Islet precursor cell (in vitro differentiated cells): ENCODE measurements around the gene IL19.

ENCODE experiments used
- DNase-seq: peaks from one replicate; pipeline ENCODE4 v3.0.0-alpha.2; 2018

The IL19 gene

DNA sequence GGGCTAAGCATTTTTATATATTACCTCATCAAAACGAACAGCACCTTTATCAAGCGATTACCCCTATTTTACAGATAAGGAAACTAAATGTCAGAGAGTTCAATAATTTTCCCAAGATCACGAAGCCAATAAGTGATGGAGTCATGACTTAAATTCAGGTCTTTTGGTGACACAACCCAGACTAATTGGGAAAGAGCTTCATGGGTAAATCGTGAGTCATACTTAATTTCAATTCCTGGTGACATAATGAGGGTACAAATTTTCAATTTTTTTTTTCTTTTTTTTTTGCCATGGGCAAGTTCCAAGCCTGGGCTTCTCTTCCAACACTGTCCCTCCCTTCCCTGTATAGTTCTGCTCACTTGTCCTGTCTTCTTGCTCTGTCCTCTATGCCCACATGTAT, 31.8 kb downstream of the IL19 start:
- no peak for DNase-seq

DNA sequence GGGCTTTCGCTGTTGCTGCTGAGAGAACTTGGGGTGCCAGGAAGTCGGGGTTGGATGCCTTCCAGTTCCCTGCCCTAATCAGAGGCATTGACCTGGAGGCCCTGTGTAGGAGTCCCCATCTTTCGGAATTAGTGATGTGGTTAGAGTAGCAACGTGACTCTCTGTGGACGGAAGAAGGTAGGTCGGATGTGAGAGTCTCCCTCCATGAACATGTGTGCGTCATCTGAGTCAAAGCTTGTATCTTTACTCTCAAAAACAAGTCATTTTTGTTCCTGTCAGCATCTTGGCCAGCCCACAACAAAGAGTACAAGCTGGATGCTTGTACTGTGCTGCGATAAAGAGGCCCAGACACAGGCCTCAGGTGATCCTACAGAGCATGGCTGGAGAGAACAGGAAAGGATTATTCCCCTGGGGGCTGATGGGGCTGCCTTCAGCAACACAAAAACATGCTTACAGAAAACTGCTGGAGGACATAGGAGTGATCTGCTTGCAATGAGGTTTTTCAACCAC, 32.7 kb downstream of the IL19 start:
- DNase-seq, result peak; percentile 85

DNA sequence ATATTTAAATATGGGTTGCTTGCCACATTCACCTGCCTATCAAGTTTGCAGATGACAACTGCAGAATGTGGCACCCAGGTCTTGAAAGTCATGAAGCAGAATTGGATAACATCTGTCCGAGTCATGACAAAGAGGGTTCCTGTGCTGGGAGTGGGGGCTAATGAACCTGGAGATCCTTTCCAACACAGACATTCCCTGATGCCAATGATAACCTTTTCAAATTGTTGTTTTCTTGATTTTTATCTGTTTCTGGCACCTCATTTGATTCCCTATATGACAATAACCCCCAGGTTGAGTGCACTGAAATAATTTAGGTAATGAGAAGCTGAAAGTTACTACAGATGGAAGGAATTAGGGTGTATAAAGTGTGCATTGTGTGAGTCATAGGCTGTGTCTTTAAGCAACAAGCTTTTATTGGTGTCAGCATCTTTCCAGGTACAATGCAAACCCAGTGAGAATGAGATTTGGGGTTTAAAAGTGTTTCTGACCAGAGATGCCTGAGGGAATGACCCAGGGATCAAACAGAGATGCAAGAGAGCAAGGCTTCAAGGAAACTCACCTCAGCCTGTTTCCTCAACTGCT, 33.7 kb downstream of the IL19 start:
- peak; percentile 75 for DNase-seq

- no peak for DNase-seq
These were observed 34.8 kb downstream of the IL19 start for GRCh38 chr1:206805357-206805756.

- peak; percentile 80 for DNase-seq
These were observed 38.0 kb downstream of the IL19 start for GRCh38 chr1:206808615-206809014.

DNA sequence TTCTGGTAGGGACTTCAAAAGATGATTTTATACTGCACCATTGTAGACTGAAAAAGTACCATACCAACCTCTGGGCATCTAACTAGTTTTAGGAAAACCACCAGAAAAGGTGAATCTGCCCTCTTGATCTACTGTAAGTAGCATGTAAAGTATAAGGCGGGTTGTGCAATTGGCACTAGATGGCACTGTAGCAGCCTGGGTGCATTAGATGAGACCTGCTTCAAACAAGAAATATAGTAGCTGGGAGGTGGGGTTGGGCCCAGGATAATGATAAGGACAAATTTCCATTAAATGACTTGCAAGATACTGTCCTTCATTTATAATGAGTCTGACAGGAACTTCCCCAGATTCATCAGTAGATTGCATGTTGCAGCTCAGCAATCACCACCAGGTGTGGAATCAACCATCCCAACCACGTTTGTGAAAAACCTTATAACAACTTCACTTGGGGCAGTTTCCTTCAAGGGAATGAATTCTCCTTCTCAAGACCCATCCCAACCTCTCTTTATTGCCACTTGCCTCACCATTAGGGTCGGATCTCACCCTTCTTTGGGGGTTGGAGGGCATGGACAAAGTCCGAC, 39.0 kb downstream of the IL19 start:
- no peak for DNase-seq

GRCh38 chr1:206812471-206812870, 41.9 kb downstream of the IL19 start:
- no peak for DNase-seq

DNA sequence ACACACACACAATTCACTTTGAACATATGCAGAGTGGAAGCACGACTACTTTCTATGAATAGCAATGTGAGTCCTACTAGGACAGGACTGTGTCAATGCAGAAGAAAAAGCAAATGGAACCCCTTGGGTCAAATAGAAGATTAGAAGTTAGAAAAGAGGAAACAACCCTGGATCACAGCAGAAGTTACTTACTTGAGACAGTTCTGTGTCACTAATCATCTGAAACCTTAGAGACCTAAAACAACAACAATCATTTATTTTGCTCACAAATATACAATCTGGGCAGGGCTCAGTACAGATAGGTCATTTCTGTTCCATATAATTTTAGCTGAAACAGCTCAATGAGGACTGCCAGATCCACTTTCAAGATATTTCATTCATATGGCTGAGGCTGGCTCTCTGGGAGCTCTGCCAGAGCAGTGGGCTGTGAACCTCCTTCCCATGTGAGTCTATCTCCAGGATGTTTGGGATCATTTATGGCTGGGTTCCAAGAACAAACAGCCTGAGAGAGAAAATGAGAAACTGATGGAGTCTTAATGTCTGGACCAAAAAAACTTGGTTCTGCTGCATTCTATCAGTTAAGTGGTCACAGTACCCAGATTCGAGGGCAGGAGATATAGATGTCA, 44.3 kb downstream of the IL19 start:
- DNase-seq, result no peak

DNA sequence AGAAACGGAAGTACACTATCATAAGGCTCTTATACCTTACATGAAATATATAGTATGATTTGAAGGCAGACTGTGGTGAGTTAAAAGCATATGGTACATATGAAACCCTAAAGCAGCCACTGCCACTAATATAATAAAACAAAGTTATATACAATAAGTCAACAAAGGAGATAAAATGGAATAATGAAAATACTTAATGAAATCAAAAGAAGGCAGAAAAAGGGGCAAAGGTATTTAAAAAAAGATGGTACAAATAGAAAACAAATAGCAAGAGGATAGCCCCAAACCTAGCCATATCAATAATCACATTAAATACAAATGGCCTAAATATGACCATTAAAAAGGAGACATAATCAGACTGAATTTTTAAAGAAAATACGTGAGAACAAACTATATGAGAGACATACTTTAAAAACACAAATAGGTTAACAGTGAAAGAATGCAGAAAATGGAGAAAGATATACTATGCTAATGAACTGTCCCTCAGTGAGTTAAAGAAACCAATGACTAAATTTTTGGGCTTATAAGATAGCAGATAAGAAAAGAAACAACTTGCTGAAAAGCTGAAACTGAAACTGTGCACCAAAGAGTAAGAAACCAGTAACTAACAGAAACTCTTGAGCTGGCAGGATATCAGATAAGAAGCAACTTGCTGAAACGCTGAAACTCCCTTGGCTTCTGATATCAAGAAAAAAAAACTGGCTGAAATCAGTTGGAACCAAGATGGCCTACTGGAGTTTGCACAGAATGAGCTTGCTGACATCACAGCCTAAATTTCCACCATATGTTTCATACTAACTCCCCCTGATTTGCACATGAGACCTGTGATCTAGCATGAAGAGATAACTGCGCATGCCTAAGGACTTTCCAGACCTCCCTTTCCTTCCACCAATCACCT, 46.1 kb downstream of the IL19 start:
- DNase-seq, result no peak

DNA sequence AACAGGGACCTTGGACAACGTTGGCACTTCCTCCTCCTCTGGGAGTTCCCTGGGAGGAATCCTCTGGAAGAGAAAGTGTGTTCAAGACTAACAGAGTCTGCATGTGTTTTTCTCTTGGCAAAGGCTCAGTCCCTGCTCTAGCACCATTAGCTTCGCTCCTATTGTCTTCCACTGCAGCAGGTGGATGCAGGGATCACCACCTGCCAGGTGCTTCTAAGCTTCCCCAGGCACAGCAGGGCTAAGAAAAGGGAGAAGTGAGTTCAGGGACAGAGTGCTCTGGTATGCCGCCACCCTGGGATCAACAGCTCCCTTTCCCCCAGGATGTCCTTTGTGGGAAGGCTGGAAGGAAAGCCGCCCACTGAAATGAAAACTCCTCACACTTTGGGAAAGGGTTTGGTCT, 50.9 kb downstream of the IL19 start:
- no peak for DNase-seq

GRCh38 chr1:206823727-206824126, 53.2 kb downstream of the IL19 start:
- DNase-seq, result no peak

DNA sequence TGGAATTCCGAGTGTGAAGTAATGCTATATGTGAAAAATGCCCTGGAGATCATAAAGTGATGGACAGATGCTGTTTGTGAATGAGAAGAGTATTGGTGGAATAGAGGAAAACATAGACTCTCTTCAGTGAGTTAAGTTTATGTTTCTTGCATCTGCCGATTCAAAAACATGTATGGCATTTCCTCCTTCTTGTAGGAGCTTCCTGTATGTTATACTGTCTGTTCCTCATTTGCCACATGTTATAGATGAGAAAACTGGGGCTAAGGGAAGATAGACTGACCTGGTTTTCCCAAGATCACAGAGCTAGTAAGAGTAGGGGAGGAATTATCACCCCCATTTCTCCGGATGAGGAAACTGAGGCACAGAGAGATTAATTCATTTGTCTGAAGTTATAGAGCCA, 53.8 kb downstream of the IL19 start:
- DNase-seq, result no peak

DNA sequence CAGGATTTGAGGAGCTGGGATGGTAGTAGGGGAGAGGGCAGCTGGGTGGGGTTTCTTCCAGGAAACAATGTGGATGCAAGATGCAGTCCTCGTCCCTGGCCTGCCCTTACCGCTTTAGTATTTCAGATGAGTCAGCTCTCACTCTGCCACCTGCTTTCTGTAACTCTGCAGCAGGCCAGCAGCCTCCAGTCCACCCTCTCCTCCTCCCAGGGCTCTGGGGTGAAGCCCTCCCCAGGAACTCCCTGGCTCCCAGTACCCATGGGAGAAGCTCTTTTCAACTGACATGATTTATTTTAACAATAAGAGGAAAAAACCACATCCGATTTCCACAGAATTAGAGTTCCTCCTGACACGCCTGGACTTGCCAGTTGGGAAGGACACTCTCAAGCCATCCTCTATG, 55.8 kb downstream of the IL19 start:
- DNase-seq, result no peak

GRCh38 chr1:206828061-206828460, 57.5 kb downstream of the IL19 start:
- no peak for DNase-seq

GRCh38 chr1:206828765-206829164, 58.2 kb downstream of the IL19 start:
- no peak for DNase-seq

- no peak for DNase-seq
These were observed 58.7 kb downstream of the IL19 start for GRCh38 chr1:206829282-206829681.

DNA sequence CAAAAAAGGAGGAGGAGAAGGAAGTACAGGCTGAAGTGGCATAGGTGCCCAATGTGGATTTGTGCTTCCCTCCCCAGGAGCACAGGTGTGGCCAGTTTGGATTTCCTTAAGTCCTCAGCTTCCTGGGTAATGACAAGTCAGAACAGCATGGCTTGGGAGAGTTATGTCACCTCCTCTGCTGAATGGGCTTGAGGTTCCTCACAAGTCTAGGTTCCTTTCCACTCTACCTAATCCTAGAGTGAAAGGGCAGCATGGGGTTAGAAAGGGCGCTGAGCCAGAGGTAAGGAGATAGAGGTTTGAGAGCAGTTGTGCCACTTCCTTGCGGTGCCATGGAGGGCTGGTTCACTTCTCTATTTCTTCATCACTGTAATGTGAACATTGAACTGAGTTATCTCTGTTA, 59.3 kb downstream of the IL19 start:
- DNase-seq, result no peak

DNA sequence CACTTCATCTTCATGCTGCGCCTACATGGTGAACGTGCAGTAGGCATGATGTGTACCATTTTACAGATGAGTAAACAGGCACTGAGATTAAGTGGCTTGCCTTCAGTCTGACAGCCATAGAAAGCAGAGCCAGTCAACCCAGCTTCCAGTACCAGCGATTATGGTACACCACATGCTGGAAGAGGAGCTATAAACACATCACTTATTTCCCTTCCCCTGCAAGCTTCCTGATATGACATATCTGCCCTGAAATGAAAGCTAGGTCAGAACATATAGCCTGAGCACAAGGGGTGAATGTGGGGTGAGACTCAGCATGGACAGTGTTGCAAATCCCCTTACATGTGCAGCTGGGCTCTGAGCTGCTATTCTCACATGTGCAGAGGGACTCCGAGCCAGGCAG, 61.1 kb downstream of the IL19 start:
- no peak for DNase-seq

DNA sequence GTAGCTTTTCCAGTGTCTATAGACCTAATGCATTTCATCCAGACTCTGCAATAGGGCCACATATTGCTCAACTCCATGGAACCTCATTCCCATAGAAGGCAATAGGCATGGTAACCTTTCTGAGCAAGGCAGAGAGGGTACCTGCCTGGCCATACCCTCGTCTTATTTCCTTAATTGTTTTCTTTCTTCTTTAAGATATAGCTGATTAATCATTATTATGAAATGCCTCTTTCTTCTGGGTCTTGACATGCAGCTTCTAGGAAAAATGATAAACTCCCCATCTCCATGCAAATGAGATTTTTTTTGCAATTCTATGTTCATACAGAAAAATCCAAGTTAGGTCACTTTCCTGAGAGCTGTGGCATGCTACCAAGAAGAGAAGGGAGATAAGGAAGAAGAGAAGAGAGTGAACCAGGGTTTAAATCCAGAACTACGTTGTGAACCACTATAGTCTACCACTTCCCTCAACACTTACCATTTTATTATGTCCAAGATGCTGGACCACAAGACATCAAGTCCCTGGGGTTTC, 61.8 kb downstream of the IL19 start:
- DNase-seq, result no peak

GRCh38 chr1:206833106-206833680, 62.6 kb downstream of the IL19 start:
- DNase-seq, result no peak

DNA sequence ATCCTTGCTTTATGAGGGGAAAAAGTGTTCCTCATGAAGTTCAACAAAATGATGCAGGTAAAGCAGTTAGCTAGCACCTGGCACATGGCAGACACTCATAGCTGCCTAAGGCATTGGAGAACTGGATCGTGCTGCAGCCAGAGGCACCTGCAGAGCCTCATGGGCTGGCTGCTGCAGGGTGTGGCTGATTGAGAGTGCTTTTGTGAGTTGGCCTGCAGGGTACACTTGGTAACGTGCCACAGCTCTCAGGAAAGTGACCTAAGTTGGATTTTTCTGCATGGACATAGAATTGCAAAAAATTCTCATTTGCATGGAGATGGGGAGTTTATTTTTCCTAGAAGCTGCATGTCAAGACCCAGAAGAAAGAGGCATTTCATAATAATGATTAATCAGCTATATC, 63.2 kb downstream of the IL19 start:
- DNase-seq, result no peak

- DNase-seq, result no peak
These were observed 63.6 kb downstream of the IL19 start for GRCh38 chr1:206834217-206834616.

GRCh38 chr1:206834711-206835110, 64.1 kb downstream of the IL19 start:
- DNase-seq, result no peak
